Endothelial cell (in vitro differentiated cells): ENCODE data around the gene ASCL1. TPM values are rescaled to one million over a fixed set of nuclear protein-coding genes. Genes with fewer than 3 reads are reported as not detected.
A peak's percentile ranks its signal among the peaks of the same experiment; 100 is the strongest.

Source experiments
- DNase-seq: peaks from one replicate; pipeline ENCODE4 v3.0.0; 2021; ENCODE audit warnings: low spot score
- H3K27ac Mint-ChIP-seq: one replicate; pipeline ENCODE4 v1.8.0; 2021; ENCODE audit warnings: mixed read lengths, inconsistent platforms; ENCODE audit not compliant: unreplicated experiment
- H3K27me3 Mint-ChIP-seq: one replicate; pipeline ENCODE4 v1.8.0; 2021; ENCODE audit warnings: mild to moderate bottlenecking, moderate library complexity, mixed read lengths, inconsistent platforms; ENCODE audit not compliant: unreplicated experiment
- H3K36me3 Mint-ChIP-seq: one replicate; pipeline ENCODE4 v1.8.0; 2021; ENCODE audit warnings: mild to moderate bottlenecking, low read depth, mixed read lengths, inconsistent platforms; ENCODE audit not compliant: unreplicated experiment
- H3K4me1 Mint-ChIP-seq: one replicate; pipeline ENCODE4 v1.8.0; 2021; ENCODE audit warnings: mild to moderate bottlenecking, mixed read lengths, inconsistent platforms; ENCODE audit not compliant: unreplicated experiment
- H3K4me3 Mint-ChIP-seq: one replicate; pipeline ENCODE4 v1.8.0; 2021; ENCODE audit warnings: mild to moderate bottlenecking, mixed read lengths, inconsistent platforms; ENCODE audit not compliant: unreplicated experiment
- H3K9me3 Mint-ChIP-seq: one replicate; pipeline ENCODE4 v1.8.0; 2021; ENCODE audit warnings: mixed read lengths, inconsistent platforms; ENCODE audit not compliant: unreplicated experiment
- total RNA-seq: library from RNA; stranded (reverse); fragmentation: NEBNext Ultra II Directional; extraction: Animal tissue kit (Norgen Biotek cat#: 25700); gene quantifications from one replicate; pipeline ENCODE4 v1.2.1, GENCODE V29; 2021; ENCODE audit not compliant: unreplicated experiment
- TF ChIP-seq, protein P1 (sequence below): fragments of 200-600 bp; sonication (generic); IDR thresholded peaks from one replicate; pipeline ENCODE4 v1.5.0; 2021; ENCODE audit warnings: antibody characterized with exemption; ENCODE audit not compliant: unreplicated experiment

Gene ASCL1
- total RNA-seq, 1 donor from 2014 or later: not detected

DNA sequence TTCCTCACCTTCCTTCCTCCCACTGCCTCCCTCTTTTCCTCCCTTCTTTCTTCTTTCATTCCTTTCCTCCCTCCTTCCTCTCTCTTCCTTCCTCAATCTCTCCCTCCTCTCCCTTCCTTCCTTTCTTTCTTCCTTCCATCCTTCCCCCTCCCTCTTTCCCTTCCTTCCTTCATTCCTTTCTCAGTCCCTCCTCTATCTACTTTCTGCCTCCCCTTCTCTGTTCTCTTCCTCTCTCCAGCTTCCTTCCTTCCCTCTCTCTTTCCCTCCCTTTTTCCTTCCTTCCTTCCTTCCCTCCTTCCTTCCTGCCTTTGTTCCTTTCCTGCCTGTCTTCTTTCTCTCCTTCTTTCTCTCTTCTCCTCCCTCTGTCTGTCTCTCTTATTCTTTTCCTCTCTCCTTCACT lies 16.1 kb downstream of the ASCL1 start:
- no peak overlapping the region for H3K4me3 Mint-ChIP-seq
- H3K9me3 Mint-ChIP-seq: no peaks in the 10 kb centered on the region
- no peaks in the 10 kb centered on the region for H3K36me3 Mint-ChIP-seq
- TF ChIP-seq, protein P1, sequence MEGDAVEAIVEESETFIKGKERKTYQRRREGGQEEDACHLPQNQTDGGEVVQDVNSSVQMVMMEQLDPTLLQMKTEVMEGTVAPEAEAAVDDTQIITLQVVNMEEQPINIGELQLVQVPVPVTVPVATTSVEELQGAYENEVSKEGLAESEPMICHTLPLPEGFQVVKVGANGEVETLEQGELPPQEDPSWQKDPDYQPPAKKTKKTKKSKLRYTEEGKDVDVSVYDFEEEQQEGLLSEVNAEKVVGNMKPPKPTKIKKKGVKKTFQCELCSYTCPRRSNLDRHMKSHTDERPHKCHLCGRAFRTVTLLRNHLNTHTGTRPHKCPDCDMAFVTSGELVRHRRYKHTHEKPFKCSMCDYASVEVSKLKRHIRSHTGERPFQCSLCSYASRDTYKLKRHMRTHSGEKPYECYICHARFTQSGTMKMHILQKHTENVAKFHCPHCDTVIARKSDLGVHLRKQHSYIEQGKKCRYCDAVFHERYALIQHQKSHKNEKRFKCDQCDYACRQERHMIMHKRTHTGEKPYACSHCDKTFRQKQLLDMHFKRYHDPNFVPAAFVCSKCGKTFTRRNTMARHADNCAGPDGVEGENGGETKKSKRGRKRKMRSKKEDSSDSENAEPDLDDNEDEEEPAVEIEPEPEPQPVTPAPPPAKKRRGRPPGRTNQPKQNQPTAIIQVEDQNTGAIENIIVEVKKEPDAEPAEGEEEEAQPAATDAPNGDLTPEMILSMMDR: no peak
- DNase-seq: no peak
- H3K4me1 Mint-ChIP-seq: no peaks in the 10 kb centered on the region
- H3K27me3 Mint-ChIP-seq: no peaks in the 10 kb centered on the region
- no peak overlapping the region for H3K27ac Mint-ChIP-seq

DNA sequence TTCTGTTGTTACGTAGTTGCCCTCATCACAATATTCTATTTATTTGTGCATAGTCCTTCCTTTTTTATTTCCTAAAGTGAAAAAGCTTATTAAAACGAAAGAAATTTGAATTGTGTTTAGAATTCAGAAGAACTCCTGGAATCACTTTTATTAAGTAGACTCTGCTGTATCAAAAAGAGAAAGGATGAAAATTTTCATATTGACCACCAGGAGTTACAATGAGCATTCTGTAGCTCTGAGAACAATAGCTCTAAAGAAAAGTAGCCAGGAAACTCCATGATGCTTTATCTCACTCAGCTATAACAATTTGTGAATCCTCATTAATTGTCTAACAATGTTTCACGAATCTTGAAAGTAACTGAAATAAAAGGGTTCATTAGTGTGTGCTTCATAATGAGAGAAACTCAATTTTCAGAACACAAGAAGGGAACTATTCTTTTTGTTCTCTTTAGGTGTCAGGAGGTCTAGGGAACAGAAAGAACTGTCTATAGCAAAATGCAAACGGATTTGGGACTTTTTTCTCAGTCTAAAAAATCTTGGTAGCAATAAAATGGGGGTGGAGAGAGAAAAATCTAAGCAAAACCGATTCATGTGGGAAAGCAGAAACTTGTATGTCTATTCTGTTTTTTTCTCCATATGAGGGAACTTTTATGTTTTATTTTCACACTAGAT lies 19.3 kb downstream of the ASCL1 start:
- no peaks in the 10 kb centered on the region for H3K4me1 Mint-ChIP-seq
- H3K27me3 Mint-ChIP-seq: no peaks in the 10 kb centered on the region
- TF ChIP-seq, protein P1: peak; percentile 54
- DNase-seq: no peak
- H3K27ac Mint-ChIP-seq: no peak overlapping the region
- no peaks in the 10 kb centered on the region for H3K36me3 Mint-ChIP-seq
- H3K4me3 Mint-ChIP-seq: no peak overlapping the region
- no peaks in the 10 kb centered on the region for H3K9me3 Mint-ChIP-seq

DNA sequence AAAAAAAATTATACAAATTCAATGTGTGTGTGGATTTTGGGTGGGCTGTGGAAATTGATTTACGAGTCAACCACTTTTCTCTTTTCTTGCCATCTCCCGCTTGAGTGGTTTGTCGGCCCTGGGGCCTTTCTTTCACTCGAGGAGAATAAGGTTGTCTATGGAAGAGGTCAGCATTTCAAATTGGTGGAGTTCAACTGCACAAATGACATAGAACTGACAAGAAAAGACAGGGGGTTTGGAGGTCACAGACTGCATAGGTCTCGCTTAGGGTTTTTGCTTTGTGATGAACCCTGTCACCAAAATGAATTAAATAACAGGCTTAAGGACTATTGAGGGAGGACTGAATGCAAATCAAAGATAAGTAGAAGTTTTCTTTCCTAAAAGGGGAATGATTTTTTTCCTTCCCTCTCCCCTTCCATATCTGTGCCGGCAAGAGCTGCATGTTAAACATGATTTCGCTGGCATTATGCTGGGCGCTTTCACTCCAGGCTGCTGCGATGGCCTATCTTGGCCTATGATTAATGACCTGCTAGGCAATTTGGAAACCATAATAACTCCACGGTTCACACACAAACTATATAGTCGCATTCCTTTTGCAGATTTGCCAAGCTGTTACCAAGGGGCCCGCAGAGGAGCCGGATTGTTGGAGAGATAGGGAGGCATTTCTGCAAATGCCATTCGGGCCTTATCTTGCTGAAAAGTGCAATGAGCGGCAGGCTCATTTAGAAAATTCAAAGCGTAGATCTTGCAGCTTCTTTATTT lies 20.7 kb downstream of the ASCL1 start:
- H3K27ac Mint-ChIP-seq: no peak overlapping the region
- no peaks in the 10 kb centered on the region for H3K4me1 Mint-ChIP-seq
- no peaks in the 10 kb centered on the region for H3K9me3 Mint-ChIP-seq
- H3K27me3 Mint-ChIP-seq: no peaks in the 10 kb centered on the region
- TF ChIP-seq, protein P1: no peak
- DNase-seq: no peak
- H3K4me3 Mint-ChIP-seq: no peak overlapping the region
- no peaks in the 10 kb centered on the region for H3K36me3 Mint-ChIP-seq

DNA sequence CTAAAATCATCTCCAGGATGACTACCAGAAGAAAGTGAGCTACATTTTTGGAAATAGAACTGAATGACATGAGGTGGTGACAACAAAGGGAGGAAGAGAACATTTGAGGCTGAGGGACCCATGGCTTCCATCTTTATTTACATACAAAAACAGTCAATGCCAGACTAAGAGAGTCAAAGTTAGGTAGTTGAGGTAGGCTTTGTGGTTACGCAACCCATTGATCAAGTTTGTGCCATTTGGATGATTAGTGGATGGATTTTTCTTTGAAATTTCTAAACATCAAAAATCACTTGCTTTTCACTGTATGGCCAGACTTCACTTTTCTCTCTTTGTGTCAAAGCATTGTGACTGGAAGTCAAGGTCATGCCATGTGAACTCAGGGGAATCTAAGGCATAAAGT lies 22.9 kb downstream of the ASCL1 start:
- Mint-ChIP-seq H3K36me3 (no peaks in the 10 kb centered on the region), H3K27ac (no peak overlapping the region), H3K4me3 (no peak overlapping the region), H3K9me3 (no peaks in the 10 kb centered on the region), H3K27me3 (peaks cover 3% of the 10 kb centered on the region), H3K4me1 (no peaks in the 10 kb centered on the region)
- DNase-seq: no peak
- TF ChIP-seq, protein P1: no peak

DNA sequence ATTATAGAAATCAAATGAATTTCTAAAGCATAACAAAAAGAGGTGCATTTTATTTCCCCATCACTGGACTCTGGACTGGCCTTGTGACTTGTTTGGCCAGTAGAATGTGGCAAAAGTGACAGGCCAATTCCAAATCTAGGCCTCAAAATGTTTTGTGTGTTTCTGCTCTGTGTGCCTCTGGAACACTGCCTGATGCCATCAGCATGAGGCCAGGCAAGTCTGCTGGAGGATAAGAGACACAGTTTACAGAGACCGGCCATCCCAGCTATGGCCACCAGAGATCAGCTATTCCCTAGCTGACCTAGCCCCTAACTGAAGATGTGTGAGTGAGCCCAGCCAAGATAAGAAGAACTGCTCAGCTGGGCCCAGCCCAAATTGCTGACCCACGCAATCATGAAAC lies 32.9 kb downstream of the ASCL1 start:
- Mint-ChIP-seq H3K4me3 (no peak overlapping the region), H3K36me3 (no peaks in the 10 kb centered on the region), H3K9me3 (no peaks in the 10 kb centered on the region), H3K4me1 (no peaks in the 10 kb centered on the region), H3K27ac (no peak overlapping the region), H3K27me3 (peaks cover 3% of the 10 kb centered on the region)
- DNase-seq: no peak
- TF ChIP-seq, protein P1: no peak
